SK-N-SH treated with all-trans-retinoic acid at 6 μM for 48 hours (cell line): Measurements from ENCODE around the gene DNAJC1.

Experiments
- ESRRG ChIP-seq: fragments of 250-450 bp; sonication (Bioruptor Pico); IDR thresholded peaks from 2 replicates; pipeline ENCODE4 v1.6.1; 2021; ENCODE audit warnings: mild to moderate bottlenecking
- ISL1 ChIP-seq: fragments of 250-450 bp; sonication (Bioruptor Pico); IDR thresholded peaks from 2 replicates; pipeline ENCODE4 v2.1.2; 2022; ENCODE audit warnings: mild to moderate bottlenecking, moderate library complexity
- RARB ChIP-seq: fragments of 250-450 bp; sonication (Bioruptor Pico); IDR thresholded peaks from 2 replicates; pipeline ENCODE4 v1.8.0; 2021; ENCODE audit warnings: mild to moderate bottlenecking, moderate library complexity
- SNAI2 ChIP-seq: fragments of 250-450 bp; sonication (Bioruptor Pico); IDR thresholded peaks from 2 replicates; pipeline ENCODE4 v1.5.0; 2020; ENCODE audit warnings: mild to moderate bottlenecking, moderate library complexity
- TCF4 ChIP-seq: fragments of 250-450 bp; sonication (Bioruptor Pico); IDR thresholded peaks from 2 replicates; pipeline ENCODE4 v1.8.0; 2021; ENCODE audit warnings: mild to moderate bottlenecking, moderate library complexity, borderline replicate concordance
- ZC3H10 ChIP-seq: fragments of 250-450 bp; sonication (Bioruptor Pico); IDR thresholded peaks from 2 replicates; pipeline ENCODE4 v1.5.1; 2021; ENCODE audit warnings: mild to moderate bottlenecking, moderate library complexity
- ZFP3 ChIP-seq: fragments of 250-450 bp; sonication (Bioruptor Pico); IDR thresholded peaks from 2 replicates; pipeline ENCODE4 v1.5.0; 2020; ENCODE audit warnings: mild to moderate bottlenecking, moderate library complexity
- ZNF70 ChIP-seq: fragments of 450-650 bp; formaldehyde crosslinking; IDR thresholded peaks from 2 replicates; pipeline ENCODE4 v1.5.0; 2020; ENCODE audit warnings: mild to moderate bottlenecking, moderate library complexity
- TF ChIP-seq, protein P1 (sequence below): fragments of 250-450 bp; sonication (Bioruptor Pico); IDR thresholded peaks from 2 replicates; pipeline ENCODE4 v1.5.0; 2020; ENCODE audit warnings: mild to moderate bottlenecking, moderate library complexity
- TF ChIP-seq, protein P2 (sequence below): fragments of 250-450 bp; sonication (Bioruptor Pico); IDR thresholded peaks from 2 replicates; pipeline ENCODE4 v1.8.0; 2020; ENCODE audit warnings: mild to moderate bottlenecking, moderate library complexity, borderline replicate concordance

DNA sequence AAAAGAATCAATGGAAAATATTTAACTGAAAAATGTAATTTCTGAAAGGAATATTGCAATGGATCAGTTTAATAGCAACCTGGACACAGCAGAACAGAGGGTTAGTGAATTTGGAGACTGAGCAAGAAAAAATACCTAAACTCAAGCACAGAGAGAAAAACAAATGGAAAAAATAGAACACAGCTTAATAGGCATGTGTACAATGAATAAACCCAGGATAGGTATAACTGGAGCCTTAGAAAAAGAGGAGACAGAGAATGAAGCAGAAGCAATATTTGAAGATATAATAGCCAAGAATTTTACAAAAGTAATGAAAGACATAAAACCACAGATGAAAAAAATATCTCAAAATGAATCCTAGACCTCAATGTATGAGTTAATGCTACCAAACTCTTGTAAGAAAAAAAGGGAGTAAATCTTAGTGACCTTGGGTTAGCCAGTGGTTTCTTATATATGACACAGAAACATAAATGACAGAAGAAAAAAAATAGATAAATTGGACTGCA, 2.9 kb upstream of the DNAJC1 start:
- no peak for TF ChIP-seq ZFP3 (CRISPR knock-in tag)
- TF ChIP-seq ZNF70 (CRISPR knock-in tag): no peak
- TF ChIP-seq ISL1 (CRISPR knock-in tag): no peak
- no peak for TF ChIP-seq ESRRG
- TF ChIP-seq SNAI2: no peak
- TF ChIP-seq, protein P1, sequence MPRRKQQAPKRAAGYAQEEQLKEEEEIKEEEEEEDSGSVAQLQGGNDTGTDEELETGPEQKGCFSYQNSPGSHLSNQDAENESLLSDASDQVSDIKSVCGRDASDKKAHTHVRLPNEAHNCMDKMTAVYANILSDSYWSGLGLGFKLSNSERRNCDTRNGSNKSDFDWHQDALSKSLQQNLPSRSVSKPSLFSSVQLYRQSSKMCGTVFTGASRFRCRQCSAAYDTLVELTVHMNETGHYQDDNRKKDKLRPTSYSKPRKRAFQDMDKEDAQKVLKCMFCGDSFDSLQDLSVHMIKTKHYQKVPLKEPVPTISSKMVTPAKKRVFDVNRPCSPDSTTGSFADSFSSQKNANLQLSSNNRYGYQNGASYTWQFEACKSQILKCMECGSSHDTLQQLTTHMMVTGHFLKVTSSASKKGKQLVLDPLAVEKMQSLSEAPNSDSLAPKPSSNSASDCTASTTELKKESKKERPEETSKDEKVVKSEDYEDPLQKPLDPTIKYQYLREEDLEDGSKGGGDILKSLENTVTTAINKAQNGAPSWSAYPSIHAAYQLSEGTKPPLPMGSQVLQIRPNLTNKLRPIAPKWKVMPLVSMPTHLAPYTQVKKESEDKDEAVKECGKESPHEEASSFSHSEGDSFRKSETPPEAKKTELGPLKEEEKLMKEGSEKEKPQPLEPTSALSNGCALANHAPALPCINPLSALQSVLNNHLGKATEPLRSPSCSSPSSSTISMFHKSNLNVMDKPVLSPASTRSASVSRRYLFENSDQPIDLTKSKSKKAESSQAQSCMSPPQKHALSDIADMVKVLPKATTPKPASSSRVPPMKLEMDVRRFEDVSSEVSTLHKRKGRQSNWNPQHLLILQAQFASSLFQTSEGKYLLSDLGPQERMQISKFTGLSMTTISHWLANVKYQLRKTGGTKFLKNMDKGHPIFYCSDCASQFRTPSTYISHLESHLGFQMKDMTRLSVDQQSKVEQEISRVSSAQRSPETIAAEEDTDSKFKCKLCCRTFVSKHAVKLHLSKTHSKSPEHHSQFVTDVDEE (CRISPR knock-in tag): no peak
- no peak for TF ChIP-seq TCF4 (CRISPR knock-in tag)
- TF ChIP-seq, protein P2, sequence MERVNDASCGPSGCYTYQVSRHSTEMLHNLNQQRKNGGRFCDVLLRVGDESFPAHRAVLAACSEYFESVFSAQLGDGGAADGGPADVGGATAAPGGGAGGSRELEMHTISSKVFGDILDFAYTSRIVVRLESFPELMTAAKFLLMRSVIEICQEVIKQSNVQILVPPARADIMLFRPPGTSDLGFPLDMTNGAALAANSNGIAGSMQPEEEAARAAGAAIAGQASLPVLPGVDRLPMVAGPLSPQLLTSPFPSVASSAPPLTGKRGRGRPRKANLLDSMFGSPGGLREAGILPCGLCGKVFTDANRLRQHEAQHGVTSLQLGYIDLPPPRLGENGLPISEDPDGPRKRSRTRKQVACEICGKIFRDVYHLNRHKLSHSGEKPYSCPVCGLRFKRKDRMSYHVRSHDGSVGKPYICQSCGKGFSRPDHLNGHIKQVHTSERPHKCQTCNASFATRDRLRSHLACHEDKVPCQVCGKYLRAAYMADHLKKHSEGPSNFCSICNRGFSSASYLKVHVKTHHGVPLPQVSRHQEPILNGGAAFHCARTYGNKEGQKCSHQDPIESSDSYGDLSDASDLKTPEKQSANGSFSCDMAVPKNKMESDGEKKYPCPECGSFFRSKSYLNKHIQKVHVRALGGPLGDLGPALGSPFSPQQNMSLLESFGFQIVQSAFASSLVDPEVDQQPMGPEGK (CRISPR knock-in tag): no peak
- TF ChIP-seq ZC3H10 (CRISPR knock-in tag): no peak
- TF ChIP-seq RARB (CRISPR knock-in tag): no peak
